Ovary (tissue), 3 donors: ENCODE results near the gene AMFR.

Source experiments
- EP300 ChIP-seq: sonication (generic); formaldehyde crosslinking; IDR thresholded peaks from one replicate; pipeline ENCODE4 v1.6.1; 2017; ENCODE audit warnings: antibody characterized with exemption
- POLR2A ChIP-seq: fragments of 450-650 bp; IDR thresholded peaks from one replicate; pipeline ENCODE4 v1.6.1; 2017; ENCODE audit warnings: antibody characterized with exemption, mild to moderate bottlenecking, moderate library complexity
- TF ChIP-seq, protein P1 (sequence below), 3 donors: fragments of 450-650 bp in 2 of 3; fragments of 200-600 bp in 1 of 3; IDR thresholded peaks; one replicate each; pipeline versions ENCODE4 v1.5.1 to v1.8.0; 2016 to 2022; ENCODE audit warnings: antibody characterized with exemption in 3 of 3, mild to moderate bottlenecking in 1 of 3
- donor health status: DM: no; HTN: no; CAD: no.

DNA sequence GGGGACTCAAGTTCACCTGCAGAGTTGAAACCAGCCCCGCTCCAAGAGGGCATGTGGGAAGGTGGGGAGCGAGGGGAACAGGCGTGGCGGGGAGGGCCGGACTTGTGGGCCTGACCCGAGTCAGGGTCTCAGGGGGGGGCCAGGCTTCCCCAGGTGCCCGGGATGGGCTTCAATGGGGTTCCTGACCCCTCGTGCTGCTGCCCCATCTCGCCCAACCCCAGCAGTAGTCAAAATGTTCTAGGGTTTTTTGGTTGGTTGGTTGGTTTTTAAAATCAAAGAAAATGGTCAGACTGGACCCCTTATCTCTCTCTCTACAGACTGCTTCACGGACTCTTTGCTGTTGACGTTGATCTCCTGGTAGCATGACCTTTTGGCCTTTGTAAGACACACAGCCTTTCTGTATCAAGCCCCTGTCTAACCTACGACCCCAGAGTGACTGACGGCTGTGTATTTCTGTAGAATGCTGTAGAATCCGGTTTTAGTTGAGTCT is 69.5 kb downstream of the AMFR start:
- TF ChIP-seq EP300 (no peak), POLR2A (no peak)
- TF ChIP-seq, protein P1, sequence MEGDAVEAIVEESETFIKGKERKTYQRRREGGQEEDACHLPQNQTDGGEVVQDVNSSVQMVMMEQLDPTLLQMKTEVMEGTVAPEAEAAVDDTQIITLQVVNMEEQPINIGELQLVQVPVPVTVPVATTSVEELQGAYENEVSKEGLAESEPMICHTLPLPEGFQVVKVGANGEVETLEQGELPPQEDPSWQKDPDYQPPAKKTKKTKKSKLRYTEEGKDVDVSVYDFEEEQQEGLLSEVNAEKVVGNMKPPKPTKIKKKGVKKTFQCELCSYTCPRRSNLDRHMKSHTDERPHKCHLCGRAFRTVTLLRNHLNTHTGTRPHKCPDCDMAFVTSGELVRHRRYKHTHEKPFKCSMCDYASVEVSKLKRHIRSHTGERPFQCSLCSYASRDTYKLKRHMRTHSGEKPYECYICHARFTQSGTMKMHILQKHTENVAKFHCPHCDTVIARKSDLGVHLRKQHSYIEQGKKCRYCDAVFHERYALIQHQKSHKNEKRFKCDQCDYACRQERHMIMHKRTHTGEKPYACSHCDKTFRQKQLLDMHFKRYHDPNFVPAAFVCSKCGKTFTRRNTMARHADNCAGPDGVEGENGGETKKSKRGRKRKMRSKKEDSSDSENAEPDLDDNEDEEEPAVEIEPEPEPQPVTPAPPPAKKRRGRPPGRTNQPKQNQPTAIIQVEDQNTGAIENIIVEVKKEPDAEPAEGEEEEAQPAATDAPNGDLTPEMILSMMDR (IDR thresholded peaks at IDR 0.05) = no peak
